ENCODE measurements around the gene RALGPS1. TPM values are rescaled to one million over a fixed set of nuclear protein-coding genes. Genes with fewer than 3 reads are reported as not detected.

Gene RALGPS1
- total RNA-seq, 1 experiment from 2014 or later: 18.6 TPM

- Histone ChIP-seq H2AK5ac (ENCODE audit: insufficient read length, low read length) (no peak overlapping the region), H3K23me2 (ENCODE audit: insufficient read length, low read depth, low read length, poor library complexity, severe bottlenecking) (no peaks in the 10 kb centered on the region), H3T11ph (ENCODE audit: low read length) (no peak overlapping the region), H3K79me1 (ENCODE audit: insufficient read depth, low read depth, low read length, poor library complexity, severe bottlenecking) (no peaks in the 10 kb centered on the region), H3K4ac (ENCODE audit: low read depth, low read length) (no peak overlapping the region), H4K5ac (ENCODE audit: insufficient read length, low read depth, low read length) (no peak overlapping the region), H3K14ac (ENCODE audit: insufficient read depth, low read length) (peak overlapping the region; percentile 9; the same call in 1 of the 2 replicates), H3K9me3 (ENCODE audit: control insufficient read depth, low read depth, low read length) (no peaks in the 10 kb centered on the region), H4K8ac (replicated peaks; ENCODE audit: insufficient read length, low read depth, low read length) (no peak overlapping the region), H3K27me3 (ENCODE audit: insufficient read depth, low read length) (no peaks in the 10 kb centered on the region), H2BK20ac (ENCODE audit: low read depth, low read length, poor library complexity, severe bottlenecking) (no peak overlapping the region), H2BK12ac (ENCODE audit: insufficient read length, low read depth, low read length) (no peak overlapping the region), H2BK120ac (ENCODE audit: low read depth, low read length, poor library complexity, severe bottlenecking) (no peak overlapping the region), H4K20me1 (ENCODE audit: control insufficient read depth, insufficient read depth, insufficient read length) (no peaks in the 10 kb centered on the region), H2AFZ (ENCODE audit: low read length) (no peak overlapping the region), H3K79me2 (ENCODE audit: insufficient read depth, low read length) (no peaks in the 10 kb centered on the region), H2BK5ac (ENCODE audit: insufficient read length, low read length) (no peak overlapping the region), H3K27ac (ENCODE audit: insufficient read length, low read depth, low read length) (no peak overlapping the region), H4K91ac (ENCODE audit: insufficient read length, low read depth, low read length) (no peak overlapping the region), H3K4me1 (ENCODE audit: insufficient read depth, low read length) (peaks cover 2% of the 10 kb centered on the region; the same call in 1 of the 2 replicates), H3K9ac (ENCODE audit: extremely low read depth, insufficient read length, low read length) (no peak overlapping the region), H3K23ac (ENCODE audit: insufficient read length, low read depth, low read length) (no peak overlapping the region), H3K18ac (ENCODE audit: insufficient read length, low read depth, low read length) (peak overlapping the region; percentile 39), H3K4me2 (ENCODE audit: insufficient read depth, insufficient read length, low read length) (no peak overlapping the region), H2BK15ac (ENCODE audit: low read depth, low read length) (no peak overlapping the region), H3K56ac (ENCODE audit: insufficient read length, low read depth, low read length) (no peak overlapping the region)
- Mint-ChIP-seq H3K4me1 (peaks cover 12 to 14% of the 10 kb centered on the region in 2 experiments), H3K27ac (peak overlapping the region in 2 of 3 experiments; percentile 17 to 65; a peak in 4 of 7 replicates), H3K4me3 (no peak overlapping the region), H3K27me3 (ENCODE audit: low read depth) (no peaks in the 10 kb centered on the region), H3K9me3 (no peaks in the 10 kb centered on the region), H3K36me3 (ENCODE audit: insufficient read depth in 1 of 3, low read depth in 3 of 3) (no peaks in the 10 kb centered on the region)
- peak; percentile 58 for TF ChIP-seq CTCF (conservative IDR thresholded peaks at IDR 0.05)
- DNase-seq: peak; percentile 60
- WGBS (ENCODE audit: extremely low coverage, insufficient read length, low lambda C conversion rate): no CpG with 5 or more reads among the region's 5 CpGs
Observed at GRCh38 chr9:127159325-127159801, 244.8 kb downstream of the RALGPS1 start.

All from H9 (cell line).